ENCODE results near the gene COL8A1. TPM values are rescaled to one million over a fixed set of nuclear protein-coding genes. Genes with fewer than 3 reads are reported as not detected.

Gene COL8A1
- total RNA-seq, 2 donors from 2014 or later: 0.42 to 1.9 TPM

- Histone ChIP-seq H3K4me1 (no peaks in the 10 kb centered on the region), H3K4me3 (no peak overlapping the region), H3K36me3 (no peaks in the 10 kb centered on the region), H3K9me3 (no peaks in the 10 kb centered on the region), H3K9ac (ENCODE audit: low read depth in 2 of 2, low read length in 2 of 2) (no peak overlapping the region), H3K27me3 (no peaks in the 10 kb centered on the region), H3K27ac (no peak overlapping the region)
- intact Hi-C loops (cut with DNase I): no loop called here
- no peak for TF ChIP-seq CTCF (IDR thresholded peaks at IDR 0.05)
- DNase-seq: no peak
Observed at GRCh38 chr3:99697250-99697649, 58.9 kb downstream of the COL8A1 start.

- Histone ChIP-seq H3K9ac (ENCODE audit: low read depth in 2 of 2, low read length in 2 of 2) (no peak overlapping the region), H3K36me3 (no peaks in the 10 kb centered on the region), H3K4me1 (no peaks in the 10 kb centered on the region), H3K27me3 (no peaks in the 10 kb centered on the region), H3K9me3 (no peaks in the 10 kb centered on the region), H3K27ac (no peak overlapping the region), H3K4me3 (no peak overlapping the region)
- no peak for TF ChIP-seq CTCF (IDR thresholded peaks at IDR 0.05)
- DNase-seq: no peak
- intact Hi-C loops (cut with DNase I): no loop called here
Observed at GRCh38 chr3:99698932-99699331, 60.5 kb downstream of the COL8A1 start.

- no peaks in the 10 kb centered on the region for H3K27me3 ChIP-seq
- H3K4me1 ChIP-seq: no peaks in the 10 kb centered on the region
- H3K9me3 ChIP-seq: no peaks in the 10 kb centered on the region
- H3K4me3 ChIP-seq: no peak overlapping the region
- H3K27ac ChIP-seq: no peak overlapping the region
- intact Hi-C loops (cut with DNase I): no loop called here
- no peak for TF ChIP-seq CTCF (IDR thresholded peaks at IDR 0.05)
- no peak for DNase-seq
- no peaks in the 10 kb centered on the region for H3K36me3 ChIP-seq
- H3K9ac ChIP-seq (ENCODE audit: low read depth in 2 of 2, low read length in 2 of 2): no peak overlapping the region
Observed at GRCh38 chr3:99699841-99700240, 61.4 kb downstream of the COL8A1 start.

- H3K27ac ChIP-seq: no peak overlapping the region
Observed at GRCh38 chr3:99700631-99701268, 62.4 kb downstream of the COL8A1 start.

More at GRCh38 chr3:99700631-99701268, 62.4 kb downstream of the COL8A1 start:
- H3K9ac ChIP-seq (ENCODE audit: low read depth in 2 of 2, low read length in 2 of 2): no peak overlapping the region
- no peak overlapping the region for H3K4me3 ChIP-seq
- TF ChIP-seq CTCF (IDR thresholded peaks at IDR 0.05): no peak
- no peaks in the 10 kb centered on the region for H3K27me3 ChIP-seq
- no peaks in the 10 kb centered on the region for H3K36me3 ChIP-seq
- no peak for DNase-seq
- intact Hi-C loops (cut with DNase I): no loop called here
- H3K4me1 ChIP-seq: no peaks in the 10 kb centered on the region
- no peaks in the 10 kb centered on the region for H3K9me3 ChIP-seq
